AG04449 (cell line): Measurements from ENCODE around the gene DNAJC1.

Experiments
- CTCF ChIA-PET: fragments of 350-600 bp; formaldehyde crosslinking; extraction: SDS; loops from one replicate; lab custom pipeline; 2021; ENCODE audit warnings: antibody characterized with exemption; lab: Yijun Ruan, JAX
- POLR2A ChIA-PET: fragments of 400-600, 350-600 bp; formaldehyde crosslinking; extraction: SDS; loops from one replicate; lab custom pipeline; 2020; ENCODE audit warnings: antibody characterized with exemption, inconsistent platforms; lab: Yijun Ruan, JAX
- DNase-seq: peaks from one replicate; pipeline ENCODE4 v3.0.0-alpha.2; 2010; ENCODE audit warnings: low read depth, low spot score
- H3K4me3 ChIP-seq: 2 replicates; pipeline ENCODE4 v1.5.1; 2011; ENCODE audit warnings: low read depth, mild to moderate bottlenecking, control low read depth, low read length
- TF ChIP-seq, protein P1 (sequence below): IDR thresholded peaks from one replicate; pipeline ENCODE4 v1.5.1; 2011; ENCODE audit warnings: mild to moderate bottlenecking, moderate library complexity, low read length, control low read depth, inconsistent platforms; ENCODE audit not compliant: insufficient read depth; ENCODE audit errors: missing control alignments

DNAJC1 gene

DNA sequence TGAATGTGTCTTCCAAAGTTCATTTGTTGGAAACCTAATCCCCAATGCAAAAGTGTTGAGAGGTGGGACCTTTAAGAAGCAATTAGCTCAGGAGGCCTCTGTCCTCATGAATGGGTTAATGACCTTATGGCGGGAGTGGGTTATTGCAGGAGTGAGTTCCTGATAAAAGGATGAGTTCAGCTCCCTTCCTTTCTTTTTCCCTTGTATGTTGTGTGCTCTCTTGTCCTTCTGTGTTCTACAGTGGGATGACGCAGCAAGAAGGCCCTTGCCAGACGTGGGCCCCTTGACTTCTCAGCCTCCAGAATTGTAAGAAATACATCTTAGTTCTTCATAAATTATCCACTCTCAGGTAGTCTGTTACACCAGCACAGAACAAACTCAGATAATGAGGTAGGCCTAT, 206.0 kb downstream of the DNAJC1 start:
- CTCF ChIA-PET, result no interaction called here
- no peak overlapping the region for H3K4me3 ChIP-seq
- POLR2A ChIA-PET, result no interaction called here
- TF ChIP-seq, protein P1, sequence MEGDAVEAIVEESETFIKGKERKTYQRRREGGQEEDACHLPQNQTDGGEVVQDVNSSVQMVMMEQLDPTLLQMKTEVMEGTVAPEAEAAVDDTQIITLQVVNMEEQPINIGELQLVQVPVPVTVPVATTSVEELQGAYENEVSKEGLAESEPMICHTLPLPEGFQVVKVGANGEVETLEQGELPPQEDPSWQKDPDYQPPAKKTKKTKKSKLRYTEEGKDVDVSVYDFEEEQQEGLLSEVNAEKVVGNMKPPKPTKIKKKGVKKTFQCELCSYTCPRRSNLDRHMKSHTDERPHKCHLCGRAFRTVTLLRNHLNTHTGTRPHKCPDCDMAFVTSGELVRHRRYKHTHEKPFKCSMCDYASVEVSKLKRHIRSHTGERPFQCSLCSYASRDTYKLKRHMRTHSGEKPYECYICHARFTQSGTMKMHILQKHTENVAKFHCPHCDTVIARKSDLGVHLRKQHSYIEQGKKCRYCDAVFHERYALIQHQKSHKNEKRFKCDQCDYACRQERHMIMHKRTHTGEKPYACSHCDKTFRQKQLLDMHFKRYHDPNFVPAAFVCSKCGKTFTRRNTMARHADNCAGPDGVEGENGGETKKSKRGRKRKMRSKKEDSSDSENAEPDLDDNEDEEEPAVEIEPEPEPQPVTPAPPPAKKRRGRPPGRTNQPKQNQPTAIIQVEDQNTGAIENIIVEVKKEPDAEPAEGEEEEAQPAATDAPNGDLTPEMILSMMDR, result no peak
- DNase-seq, result no peak

DNA sequence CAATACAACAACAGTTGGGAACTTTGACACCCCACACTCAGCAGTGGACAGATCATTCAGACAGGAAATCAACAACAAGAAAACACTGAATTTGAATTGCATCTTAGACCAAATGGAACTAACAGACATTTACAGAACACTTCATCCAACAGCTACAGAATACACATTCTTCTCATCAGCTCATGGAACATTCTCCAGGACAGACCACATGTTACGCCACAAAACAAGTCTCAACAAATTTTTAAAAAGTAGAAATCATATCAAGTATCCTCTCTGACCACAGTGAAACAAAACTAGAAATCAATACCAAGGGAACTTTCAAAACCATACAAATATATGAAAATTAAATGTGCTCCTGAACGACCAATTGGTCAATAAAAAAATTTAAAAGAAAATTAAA, 212.3 kb downstream of the DNAJC1 start:
- DNase-seq, result no peak
- ChIA-PET CTCF (no interaction called here), POLR2A (no interaction called here)
- TF ChIP-seq, protein P1, result no peak
- H3K4me3 ChIP-seq, result no peak overlapping the region

DNA sequence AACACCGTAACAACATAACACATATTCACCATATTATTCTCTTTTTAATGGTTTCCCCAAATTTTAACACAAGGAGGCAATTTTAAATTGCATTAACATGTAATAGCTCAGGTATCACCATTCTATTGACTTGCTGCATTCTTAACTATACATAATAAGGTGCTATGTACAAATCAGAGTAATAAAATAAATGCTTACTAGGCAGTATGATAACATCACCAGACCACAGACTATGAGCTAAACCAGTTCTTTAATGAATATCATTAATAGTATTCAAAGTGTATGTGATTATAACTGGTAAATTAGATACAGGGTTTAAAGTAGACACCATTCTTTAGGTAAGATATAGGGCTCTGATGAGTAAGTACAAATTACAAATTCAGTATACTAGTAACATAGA, 226.6 kb downstream of the DNAJC1 start:
- no peak overlapping the region for H3K4me3 ChIP-seq
- TF ChIP-seq, protein P1, result no peak
- POLR2A ChIA-PET, result no interaction called here
- CTCF ChIA-PET, result no interaction called here
- DNase-seq, result no peak

DNA sequence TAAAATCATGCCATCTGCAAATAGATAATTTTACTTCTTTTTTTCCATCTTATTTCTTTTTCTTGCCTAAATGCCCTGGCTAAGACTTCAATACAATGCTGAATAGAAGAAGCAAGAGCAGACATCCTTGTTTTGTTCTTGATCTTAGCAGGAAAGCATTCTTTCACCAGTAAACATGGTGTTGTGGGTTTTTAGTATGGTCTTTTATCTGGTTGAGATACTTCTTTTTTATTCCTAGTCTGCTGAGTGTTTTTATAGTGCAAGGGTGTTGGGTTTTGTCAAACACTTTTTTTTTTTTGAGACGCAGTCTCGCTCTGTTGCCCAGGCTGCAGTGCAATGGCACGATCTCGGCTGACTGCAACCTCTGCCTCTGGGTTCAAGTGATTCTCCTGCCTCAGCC, 232.3 kb downstream of the DNAJC1 start:
- TF ChIP-seq, protein P1, result no peak
- no peak overlapping the region for H3K4me3 ChIP-seq
- no peak for DNase-seq
- POLR2A ChIA-PET, result no interaction called here
- CTCF ChIA-PET, result no interaction called here

DNA sequence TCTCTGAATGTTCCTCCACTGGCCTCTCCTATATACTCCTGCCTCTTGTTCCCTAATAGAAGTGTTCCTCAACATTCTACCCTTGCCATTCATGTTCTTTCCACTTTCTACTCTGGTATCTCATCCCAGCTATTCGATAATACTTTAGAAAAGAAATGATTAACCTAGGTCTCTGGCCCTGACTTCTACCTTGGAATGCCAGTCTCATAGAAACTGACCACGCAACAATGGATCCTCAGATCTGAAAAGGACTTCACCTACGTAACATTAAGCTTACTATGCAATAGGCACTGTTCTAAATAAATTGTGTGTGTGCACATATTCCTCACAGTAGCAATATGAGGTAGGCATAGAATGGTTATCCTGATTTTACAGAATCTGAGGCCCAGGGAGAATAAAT, 234.5 kb downstream of the DNAJC1 start:
- ChIA-PET POLR2A (no interaction called here), CTCF (interaction anchor here (1.1 kb wide), 1 partner anchor 143 kb away, joined by 3 read pairs; no protein-coding TSS in a partner anchor)
- no peak overlapping the region for H3K4me3 ChIP-seq
- TF ChIP-seq, protein P1, result no peak
- DNase-seq, result no peak

DNA sequence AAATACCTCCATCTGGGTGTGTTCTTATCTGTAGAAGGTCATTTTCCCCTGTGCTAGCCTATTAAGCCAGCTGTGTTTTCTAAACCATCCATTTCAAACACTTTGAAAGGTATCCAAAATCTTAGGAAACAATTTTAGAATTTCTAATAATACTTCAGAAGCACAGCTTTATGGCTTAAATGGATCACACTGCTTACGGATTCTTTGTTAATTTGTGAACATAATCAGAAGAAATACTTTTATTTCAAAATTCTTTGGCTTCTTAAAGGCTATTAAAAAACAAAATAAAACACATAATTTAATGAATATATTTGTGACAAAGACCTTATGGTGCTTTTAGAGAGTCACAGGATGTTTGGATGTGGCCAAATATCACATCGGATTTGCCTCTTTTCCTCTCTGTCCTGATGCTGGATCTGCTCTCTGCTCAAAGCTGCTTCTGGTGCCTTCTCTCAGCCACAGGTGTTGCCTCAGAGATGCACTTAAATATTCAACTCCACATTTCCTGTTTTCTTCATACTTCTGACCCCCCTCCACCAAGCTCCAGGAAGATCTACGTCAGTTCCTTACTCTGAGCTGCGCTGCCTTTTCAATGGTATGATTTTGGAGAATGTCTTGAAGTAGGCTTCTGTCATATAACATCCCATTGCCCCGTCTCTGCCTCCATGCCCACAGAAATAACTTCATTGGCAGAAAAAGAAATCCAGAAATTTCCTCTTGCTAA, 238.9 kb downstream of the DNAJC1 start:
- TF ChIP-seq, protein P1, result no peak
- CTCF ChIA-PET, result no interaction called here
- H3K4me3 ChIP-seq, result no peak overlapping the region
- DNase-seq, result no peak
- POLR2A ChIA-PET, result no interaction called here
